ENCODE measurements around the gene FZR1. TPM values are rescaled to one million over a fixed set of nuclear protein-coding genes. Genes with fewer than 3 reads are reported as not detected.

Gene FZR1
- total RNA-seq, 1 experiment from 2014 or later = 59.1 TPM

DNA sequence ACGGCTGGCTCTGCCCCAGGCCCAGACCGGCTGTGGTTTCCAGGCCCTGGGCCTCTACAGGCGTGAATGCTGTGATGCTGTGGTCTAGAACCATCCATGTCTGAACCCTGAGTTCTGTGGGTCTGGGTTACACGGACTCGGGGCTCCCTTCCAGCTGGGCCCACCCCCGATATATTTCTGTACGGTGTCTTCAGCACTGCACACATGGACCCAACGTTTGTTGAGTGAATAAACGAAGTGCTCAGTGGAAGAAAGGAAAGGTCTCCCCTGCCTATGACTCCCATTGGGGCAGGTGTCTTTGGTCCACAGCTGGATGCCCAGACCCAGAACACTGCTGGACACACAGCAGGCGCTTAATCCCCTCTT is 39.5 kb downstream of the FZR1 start:
- TF ChIP-seq, protein P1, sequence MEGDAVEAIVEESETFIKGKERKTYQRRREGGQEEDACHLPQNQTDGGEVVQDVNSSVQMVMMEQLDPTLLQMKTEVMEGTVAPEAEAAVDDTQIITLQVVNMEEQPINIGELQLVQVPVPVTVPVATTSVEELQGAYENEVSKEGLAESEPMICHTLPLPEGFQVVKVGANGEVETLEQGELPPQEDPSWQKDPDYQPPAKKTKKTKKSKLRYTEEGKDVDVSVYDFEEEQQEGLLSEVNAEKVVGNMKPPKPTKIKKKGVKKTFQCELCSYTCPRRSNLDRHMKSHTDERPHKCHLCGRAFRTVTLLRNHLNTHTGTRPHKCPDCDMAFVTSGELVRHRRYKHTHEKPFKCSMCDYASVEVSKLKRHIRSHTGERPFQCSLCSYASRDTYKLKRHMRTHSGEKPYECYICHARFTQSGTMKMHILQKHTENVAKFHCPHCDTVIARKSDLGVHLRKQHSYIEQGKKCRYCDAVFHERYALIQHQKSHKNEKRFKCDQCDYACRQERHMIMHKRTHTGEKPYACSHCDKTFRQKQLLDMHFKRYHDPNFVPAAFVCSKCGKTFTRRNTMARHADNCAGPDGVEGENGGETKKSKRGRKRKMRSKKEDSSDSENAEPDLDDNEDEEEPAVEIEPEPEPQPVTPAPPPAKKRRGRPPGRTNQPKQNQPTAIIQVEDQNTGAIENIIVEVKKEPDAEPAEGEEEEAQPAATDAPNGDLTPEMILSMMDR (IDR thresholded peaks at IDR 0.05; ENCODE audit: insufficient read depth in 1 of 2, low read depth in 1 of 2, low read length in 1 of 2, severe bottlenecking in 1 of 2, unreplicated experiment in 1 of 2) = no peak
- Histone ChIP-seq H3K4me1 (no peaks in the 10 kb centered on the region), H3K4me3 (ENCODE audit: low read depth, low read length) (no peak overlapping the region), H3K27me3 (replicated peaks; ENCODE audit: control insufficient read depth, insufficient read depth, low read length) (no peaks in the 10 kb centered on the region), H3K36me3 (ENCODE audit: control insufficient read depth, insufficient read depth, low read length) (no peaks in the 10 kb centered on the region; the same call in 1 of the 2 replicates), H3K9me3 (no peaks in the 10 kb centered on the region)
- H3K27me3 Mint-ChIP-seq (ENCODE audit: insufficient read depth, unreplicated experiment) = no peaks in the 10 kb centered on the region
- H3K9me3 Mint-ChIP-seq (ENCODE audit: unreplicated experiment) = no peaks in the 10 kb centered on the region
- CTCF ChIA-PET = interaction anchor here (1.0 to 1.6 kb wide), 3 partner anchors 10 to 73 kb away, joined by 4 to 6 read pairs (median 5); no protein-coding TSS in a partner anchor
- BruUV-seq (replicated peaks) = no TSS peak
- POLR2A ChIA-PET = no interaction called here
- intact Hi-C loops (cut with micrococcal nuclease; ENCODE audit: unreplicated experiment) = no loop called here
- H3K27ac Mint-ChIP-seq (ENCODE audit: unreplicated experiment) = no peak overlapping the region
- no peaks in the 10 kb centered on the region for H3K4me1 Mint-ChIP-seq (ENCODE audit: low read depth, unreplicated experiment)
- H3K36me3 Mint-ChIP-seq (ENCODE audit: insufficient read depth, unreplicated experiment) = peaks cover 42% of the 10 kb centered on the region
- H3K4me3 Mint-ChIP-seq (ENCODE audit: unreplicated experiment) = no peak overlapping the region
- no peak for DNase-seq

DNA sequence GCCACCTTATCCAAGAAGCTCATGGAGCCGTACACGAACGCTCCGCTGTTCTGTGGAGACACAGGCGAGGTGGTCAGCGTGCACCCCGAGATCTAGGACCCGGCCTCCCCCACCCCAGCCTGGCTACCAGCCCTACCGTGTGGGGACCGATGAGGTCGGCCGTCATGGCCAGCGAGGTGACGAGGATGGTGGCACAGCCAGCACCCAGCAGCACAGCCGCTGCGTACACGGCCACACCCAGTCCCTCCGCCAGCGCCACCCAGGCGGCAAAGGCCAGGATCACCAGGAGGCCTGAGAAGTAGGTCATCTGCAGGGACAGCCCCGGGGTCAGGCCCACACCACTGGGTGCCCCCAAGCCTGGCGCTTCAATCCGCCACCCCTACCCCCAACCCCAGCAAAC is 40.0 kb downstream of the FZR1 start:
- Histone ChIP-seq H3K4me3 (ENCODE audit: low read depth, low read length) (no peak overlapping the region), H3K4me1 (no peaks in the 10 kb centered on the region), H3K27me3 (replicated peaks; ENCODE audit: control insufficient read depth, insufficient read depth, low read length) (no peaks in the 10 kb centered on the region), H3K36me3 (ENCODE audit: control insufficient read depth, insufficient read depth, low read length) (no peaks in the 10 kb centered on the region; the same call in 1 of the 2 replicates), H3K9me3 (no peaks in the 10 kb centered on the region)
- TF ChIP-seq, protein P1 (IDR thresholded peaks at IDR 0.05; ENCODE audit: insufficient read depth in 1 of 2, low read depth in 1 of 2, low read length in 1 of 2, severe bottlenecking in 1 of 2, unreplicated experiment in 1 of 2) = no peak
- H3K4me1 Mint-ChIP-seq (ENCODE audit: low read depth, unreplicated experiment) = no peaks in the 10 kb centered on the region
- no peak overlapping the region for H3K4me3 Mint-ChIP-seq (ENCODE audit: unreplicated experiment)
- intact Hi-C loops (cut with micrococcal nuclease; ENCODE audit: unreplicated experiment) = no loop called here
- no TSS peak for BruUV-seq (replicated peaks)
- POLR2A ChIA-PET = no interaction called here
- H3K9me3 Mint-ChIP-seq (ENCODE audit: unreplicated experiment) = no peaks in the 10 kb centered on the region
- CTCF ChIA-PET = interaction anchor here (0.5 to 1.6 kb wide), 3 partner anchors 10 to 1044 kb away, joined by 3 to 6 read pairs (median 5); no protein-coding TSS in a partner anchor
- peaks cover 47% of the 10 kb centered on the region for H3K36me3 Mint-ChIP-seq (ENCODE audit: insufficient read depth, unreplicated experiment)
- no peaks in the 10 kb centered on the region for H3K27me3 Mint-ChIP-seq (ENCODE audit: insufficient read depth, unreplicated experiment)
- H3K27ac Mint-ChIP-seq (ENCODE audit: unreplicated experiment) = no peak overlapping the region
- no peak for DNase-seq

DNA sequence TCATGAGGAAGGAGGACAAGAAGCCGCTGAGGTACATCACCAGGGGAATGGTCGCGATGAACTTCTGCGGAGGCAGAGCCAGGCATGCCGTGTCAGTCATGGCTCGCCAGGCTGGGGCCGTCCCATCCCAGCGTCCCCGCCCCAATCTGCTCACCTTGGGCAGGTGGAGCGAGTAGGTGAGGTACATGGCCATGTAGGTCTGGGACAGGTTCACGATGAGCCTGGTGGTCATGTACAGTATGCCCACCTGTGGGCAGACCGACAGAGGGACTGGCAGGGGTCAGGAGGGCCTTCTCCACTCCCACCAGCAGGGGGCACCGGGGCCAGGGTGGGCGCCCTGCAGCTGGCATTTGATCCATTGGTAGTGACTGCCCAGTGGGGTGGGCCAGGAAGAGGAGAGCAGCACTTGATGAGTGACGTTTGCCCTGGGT is 41.2 kb downstream of the FZR1 start:
- CTCF ChIA-PET = interaction anchor here (0.6 kb wide), 1 partner anchor 658 kb away, joined by 3 read pairs; no protein-coding TSS in a partner anchor
- no TSS peak for BruUV-seq (replicated peaks)
- H3K4me3 Mint-ChIP-seq (ENCODE audit: unreplicated experiment) = no peak overlapping the region
- no peaks in the 10 kb centered on the region for H3K4me1 Mint-ChIP-seq (ENCODE audit: low read depth, unreplicated experiment)
- H3K9me3 Mint-ChIP-seq (ENCODE audit: unreplicated experiment) = no peaks in the 10 kb centered on the region
- H3K36me3 Mint-ChIP-seq (ENCODE audit: insufficient read depth, unreplicated experiment) = peaks cover 54% of the 10 kb centered on the region
- no peaks in the 10 kb centered on the region; the same call in 1 of the 2 replicates for H3K36me3 ChIP-seq (ENCODE audit: control insufficient read depth, insufficient read depth, low read length)
- POLR2A ChIA-PET = no interaction called here
- H3K9me3 ChIP-seq = no peaks in the 10 kb centered on the region
- H3K27ac Mint-ChIP-seq (ENCODE audit: unreplicated experiment) = no peak overlapping the region
- TF ChIP-seq, protein P1 (IDR thresholded peaks at IDR 0.05; ENCODE audit: insufficient read depth in 1 of 2, low read depth in 1 of 2, low read length in 1 of 2, severe bottlenecking in 1 of 2, unreplicated experiment in 1 of 2) = peak; percentile 22 to 54
- H3K27me3 ChIP-seq (replicated peaks; ENCODE audit: control insufficient read depth, insufficient read depth, low read length) = no peaks in the 10 kb centered on the region
- DNase-seq = peak in 1 of 2 experiments; percentile 30
- no peaks in the 10 kb centered on the region for H3K27me3 Mint-ChIP-seq (ENCODE audit: insufficient read depth, unreplicated experiment)
- H3K4me1 ChIP-seq = no peaks in the 10 kb centered on the region
- intact Hi-C loops (cut with micrococcal nuclease; ENCODE audit: unreplicated experiment) = no loop called here
- H3K4me3 ChIP-seq (ENCODE audit: low read depth, low read length) = no peak overlapping the region

All from Caco-2 (cell line).